Cardiac muscle cell (in vitro differentiated cells and primary cell): ENCODE data around the gene ACRBP. TPM values are rescaled to one million over a fixed set of nuclear protein-coding genes. Genes with fewer than 3 reads are reported as not detected.

ENCODE experiments used
- DNase-seq, 2 donors: peaks; one replicate each; pipeline versions ENCODE4 v3.0.0 to v3.0.0-alpha.2; 2010 to 2017; ENCODE audit warnings: low read depth in 1 of 2, low spot score in 1 of 2
- H3K27ac ChIP-seq: fragments of 200-600 bp; sonication (generic); 2 replicates; pipeline ENCODE4 v1.5.1; 2016
- H3K27me3 ChIP-seq: fragments of 200-600 bp; sonication (generic); 2 replicates; pipeline ENCODE4 v1.6.0; 2016; ENCODE audit warnings: control low read depth
- H3K36me3 ChIP-seq: fragments of 200-600 bp; sonication (generic); 2 replicates; pipeline ENCODE4 v1.5.1; 2016; ENCODE audit warnings: control low read depth
- H3K4me1 ChIP-seq: fragments of 200-600 bp; sonication (generic); 2 replicates; pipeline ENCODE4 v1.8.1; 2017; ENCODE audit warnings: low read depth, mild to moderate bottlenecking, mixed run types
- H3K4me3 ChIP-seq: fragments of 200-600 bp; sonication (generic); 2 replicates; pipeline ENCODE4 v1.5.1; 2016; ENCODE audit warnings: mild to moderate bottlenecking
- H3K9me3 ChIP-seq: fragments of 200-600 bp; sonication (generic); 2 replicates; pipeline ENCODE4 v1.5.1; 2017; ENCODE audit warnings: low read depth, mild to moderate bottlenecking, control low read depth
- CTCF ChIP-seq: IDR thresholded peaks from 2 replicates; pipeline ENCODE4 v1.5.1; 2012; ENCODE audit warnings: low read depth, mild to moderate bottlenecking, low read length
- polyA plus RNA-seq: library from polyadenylated mRNA; unstranded; fragments of >200 nt; fragmentation: Nextera tagmentation; extraction: Ambion mirVana; gene quantifications from 2 replicates; pipeline ENCODE4 v1.2.1, GENCODE V29; 2016
- total RNA-seq: library from RNA; depleted of rRNA; stranded (reverse); fragments of >200 nt; gene quantifications from 2 replicates; pipeline ENCODE4 v1.2.3, GENCODE V29; 2016

ACRBP gene
- total and polyA plus RNA-seq, 2 experiments from 2014 or later = 2.6 to 2.8 TPM

GRCh38 chr12:6608592-6609281 lies 38.5 kb downstream of the ACRBP start:
- no peak for TF ChIP-seq CTCF
- Histone ChIP-seq H3K4me3 (no peak overlapping the region), H3K27ac (peak overlapping the region; percentile 69), H3K9me3 (no peaks in the 10 kb centered on the region), H3K36me3 (no peaks in the 10 kb centered on the region), H3K4me1 (peaks cover 49% of the 10 kb centered on the region), H3K27me3 (no peaks in the 10 kb centered on the region)
- peak in 1 of 2 donors; percentile 38 for DNase-seq

- H3K9me3 ChIP-seq = no peaks in the 10 kb centered on the region
- H3K27ac ChIP-seq = peak overlapping the region; percentile 69
- TF ChIP-seq CTCF = no peak
- peaks cover 49% of the 10 kb centered on the region for H3K4me1 ChIP-seq
- no peaks in the 10 kb centered on the region for H3K36me3 ChIP-seq
- H3K4me3 ChIP-seq = no peak overlapping the region
- H3K27me3 ChIP-seq = no peaks in the 10 kb centered on the region
- peak; percentile 60 to 66 for DNase-seq
Observed at GRCh38 chr12:6607751-6608591, 39.3 kb downstream of the ACRBP start.

GRCh38 chr12:6606331-6607131 lies 40.7 kb downstream of the ACRBP start:
- DNase-seq = peak; percentile 50 to 63
- Histone ChIP-seq H3K4me1 (peaks cover 39% of the 10 kb centered on the region), H3K27ac (peak overlapping the region; percentile 94), H3K27me3 (no peaks in the 10 kb centered on the region), H3K9me3 (no peaks in the 10 kb centered on the region), H3K36me3 (peaks cover 7% of the 10 kb centered on the region), H3K4me3 (peak overlapping the region; percentile 64)
- no peak for TF ChIP-seq CTCF

- TF ChIP-seq CTCF = no peak
- H3K4me1 ChIP-seq = peaks cover 30% of the 10 kb centered on the region
- H3K36me3 ChIP-seq = peaks cover 16% of the 10 kb centered on the region
- H3K9me3 ChIP-seq = no peaks in the 10 kb centered on the region
- DNase-seq = peak; percentile 25 to 63
- H3K27me3 ChIP-seq = no peaks in the 10 kb centered on the region
- H3K27ac ChIP-seq = peak overlapping the region; percentile 94
- peak overlapping the region; percentile 64 for H3K4me3 ChIP-seq
Observed at GRCh38 chr12:6605421-6606330, 41.6 kb downstream of the ACRBP start.
